B cell (primary cell): ENCODE results near the gene LACTB. TPM values are rescaled to one million over a fixed set of nuclear protein-coding genes. Genes with fewer than 3 reads are reported as not detected.

Source experiments
- ATAC-seq: fragments of 200-7000 bp; cut with Tn5 transposase; one replicate; pipeline ENCODE4 v1.10.0; 2021; ENCODE audit warnings: low read depth, mild to moderate bottlenecking, moderate number of reproducible peaks, moderate library complexity
- CTCF ChIA-PET: fragments of 350-600 bp; sonication (Branson Sonifier 250); formaldehyde crosslinking; loops from one replicate; lab custom pipeline; 2021; ENCODE audit warnings: antibody characterized with exemption, inconsistent platforms; lab: Charles Lee
- POLR2A ChIA-PET: fragments of 350-600 bp; sonication (Branson Sonifier 250); formaldehyde crosslinking; loops from one replicate; lab custom pipeline; 2021; ENCODE audit warnings: antibody characterized with exemption; lab: Charles Lee
- DNase-seq: peaks from one replicate; pipeline ENCODE4 v3.0.0; 2013
- H2AFZ ChIP-seq: 2 replicates; pipeline ENCODE4 v1.6.1; 2012; ENCODE audit warnings: mild to moderate bottlenecking, low read depth, low read length; ENCODE audit not compliant: insufficient read depth, poor library complexity, severe bottlenecking
- H3K27ac ChIP-seq, 2 donors: 1 replicate in 1 of 2; 2 replicates in 1 of 2; pipeline ENCODE4 v1.5.1; 2012 to 2013; ENCODE audit warnings: low read length in 2 of 2, mild to moderate bottlenecking in 2 of 2, moderate library complexity in 1 of 2
- H3K27me3 ChIP-seq, 4 experiments: fragments of 200-600 bp in 1 of 4; sonication (generic) in 1 of 4; replicated peaks in 1 of 4; 1 replicate in 2 of 4; 2 replicates in 2 of 4; pipeline versions ENCODE4 v1.6.1 to v1.7.0; 2013 to 2016; ENCODE audit warnings: low read length in 3 of 4, mild to moderate bottlenecking in 2 of 4, mixed read lengths in 1 of 4, moderate library complexity in 1 of 4; ENCODE audit not compliant: insufficient read depth in 4 of 4, control insufficient read depth in 3 of 4; ENCODE audit errors: control extremely low read depth in 1 of 4
- H3K36me3 ChIP-seq, 2 experiments: replicated peaks in 1 of 2; 1 replicate in 1 of 2; 2 replicates in 1 of 2; pipeline versions ENCODE4 v1.6.1 to v1.7.1; 2013; ENCODE audit warnings: low read length in 1 of 2; ENCODE audit not compliant: insufficient read depth in 2 of 2, control insufficient read depth in 1 of 2; ENCODE audit errors: control extremely low read depth in 1 of 2, extremely low read depth in 1 of 2
- H3K4me1 ChIP-seq, 2 donors: fragments of 200-600 bp in 1 of 2; sonication (generic) in 1 of 2; 1 replicate in 1 of 2; 2 replicates in 1 of 2; pipeline versions ENCODE4 v1.5.1 to v1.6.1; 2013 to 2017; ENCODE audit warnings: low read length in 2 of 2; ENCODE audit not compliant: control insufficient read depth in 2 of 2, insufficient read depth in 2 of 2
- H3K4me2 ChIP-seq: replicated peaks from 2 replicates; pipeline ENCODE3; 2012; ENCODE audit warnings: mild to moderate bottlenecking, low read depth, low read length; ENCODE audit not compliant: poor library complexity, severe bottlenecking
- H3K4me3 ChIP-seq, 5 experiments: fragments of 200-600 bp in 1 of 5; sonication (generic) in 1 of 5; 1 replicate in 3 of 5; 2 replicates in 2 of 5; pipeline versions ENCODE4 v1.5.1 to v1.7.0; 2011 to 2016; ENCODE audit warnings: low read length in 4 of 5, mild to moderate bottlenecking in 4 of 5, low read depth in 2 of 5, control low read depth in 1 of 5, moderate library complexity in 1 of 5; ENCODE audit not compliant: insufficient read depth in 1 of 5; ENCODE audit errors: control extremely low read depth in 1 of 5, extremely low read depth in 1 of 5
- H3K79me2 ChIP-seq: fragments of 200-600 bp; sonication (generic); one replicate; pipeline ENCODE4 v1.6.0; 2016; ENCODE audit warnings: low read length; ENCODE audit not compliant: control insufficient read depth, insufficient read depth
- H3K9ac ChIP-seq: fragments of 200-600 bp; sonication (generic); 2 replicates; pipeline ENCODE4 v1.6.1; 2017; ENCODE audit warnings: mild to moderate bottlenecking, low read length, moderate library complexity
- H3K9me3 ChIP-seq, 3 donors: one replicate each; pipeline versions ENCODE4 v1.6.1 to v1.7.1; 2013; ENCODE audit warnings: low read length in 2 of 3; ENCODE audit not compliant: control insufficient read depth in 2 of 3, insufficient read depth in 1 of 3; ENCODE audit errors: control extremely low read depth in 1 of 3
- H4K20me1 ChIP-seq: 2 replicates; pipeline ENCODE4 v1.6.0; 2012; ENCODE audit warnings: mild to moderate bottlenecking, low read length; ENCODE audit not compliant: insufficient read depth, control insufficient read depth, poor library complexity, severe bottlenecking
- H3K27ac Mint-ChIP-seq: one replicate; pipeline ENCODE4 v1.8.0; 2021; ENCODE audit warnings: mixed read lengths
- H3K27me3 Mint-ChIP-seq: one replicate; pipeline ENCODE4 v1.8.0; 2021; ENCODE audit warnings: mixed read lengths
- H3K4me1 Mint-ChIP-seq: one replicate; pipeline ENCODE4 v1.8.0; 2021; ENCODE audit warnings: mixed read lengths
- H3K4me3 Mint-ChIP-seq: one replicate; pipeline ENCODE4 v1.8.0; 2021; ENCODE audit warnings: mixed read lengths
- H3K9me3 Mint-ChIP-seq: one replicate; pipeline ENCODE4 v1.8.0; 2022; ENCODE audit warnings: mixed read lengths; ENCODE audit not compliant: insufficient read depth
- CTCF ChIP-seq: fragments of 200-600 bp; IDR thresholded peaks from one replicate; pipeline ENCODE4 v1.8.0; 2022; ENCODE audit warnings: antibody characterized with exemption, mild to moderate bottlenecking
- EZH2 ChIP-seq: IDR thresholded peaks from 2 replicates; pipeline ENCODE4 v1.6.1; 2012; ENCODE audit warnings: borderline replicate concordance, low read depth, mild to moderate bottlenecking, moderate library complexity, low read length; ENCODE audit not compliant: insufficient read depth, poor library complexity, severe bottlenecking
- WGBS: methylation state at CpG from one replicate; pipeline ENCODE4 v1.1.5; 2013; ENCODE audit warnings: missing lambda C conversion rate; ENCODE audit not compliant: insufficient coverage; 5-methylcytosine and 5-hydroxymethylcytosine counted together
- intact Hi-C: fragments of 100-400 bp; cut with micrococcal nuclease; formaldehyde crosslinking; loops from one replicate; pipeline ENCODE4 v1.10.0; 2022
- polyA plus RNA-seq: library from polyadenylated mRNA; depleted of rRNA; stranded (reverse); fragments of >200 nt; gene quantifications from 2 replicates; pipeline ENCODE4 v1.2.3, GENCODE V29; 2012
- total RNA-seq, 2 donors: library from RNA; stranded (reverse); fragments of 120-200 nt in 1 of 2; gene quantifications; 1 replicate in 1 of 2; 2 replicates in 1 of 2; pipeline versions ENCODE4 v1.2.3 to v1.2.4, GENCODE V29; 2013 to 2022

LACTB gene
- total and polyA plus RNA-seq, 2 donors (not counting 1 experiment from before 2014, with no cell fraction given), result 5.0 to 20.0 TPM

GRCh38 chr15:63111481-63111880, 10.2 kb upstream of the LACTB start:
- Histone ChIP-seq H3K4me2 (no peak overlapping the region), H3K9me3 (no peaks in the 10 kb centered on the region), H4K20me1 (no peaks in the 10 kb centered on the region), H3K79me2 (no peaks in the 10 kb centered on the region), H3K27ac (no peak overlapping the region), H3K4me1 (no peaks in the 10 kb centered on the region), H3K36me3 (no peaks in the 10 kb centered on the region), H3K9ac (no peak overlapping the region), H3K27me3 (peaks cover 0 to 3% (median 0%) of the 10 kb centered on the region in 4 experiments), H3K4me3 (no peak overlapping the region), H2AFZ (no peak overlapping the region)
- no peak for ATAC-seq
- peaks cover 11% of the 10 kb centered on the region for H3K27me3 Mint-ChIP-seq
- H3K4me1 Mint-ChIP-seq, result no peaks in the 10 kb centered on the region
- no peak overlapping the region for H3K27ac Mint-ChIP-seq
- no peak for DNase-seq
- no peak for TF ChIP-seq EZH2
- no peak for TF ChIP-seq CTCF
- CTCF ChIA-PET, result no interaction called here
- no peak overlapping the region for H3K4me3 Mint-ChIP-seq
- H3K9me3 Mint-ChIP-seq, result no peaks in the 10 kb centered on the region
- POLR2A ChIA-PET, result no interaction called here
- intact Hi-C loops, result no loop called here

GRCh38 chr15:63112871-63113270, 8.8 kb upstream of the LACTB start:
- Histone ChIP-seq H3K79me2 (no peaks in the 10 kb centered on the region), H3K9me3 (no peaks in the 10 kb centered on the region), H3K36me3 (no peaks in the 10 kb centered on the region), H3K4me3 (no peak overlapping the region), H3K27me3 (peaks cover 0 to 3% (median 0%) of the 10 kb centered on the region in 4 experiments), H4K20me1 (no peaks in the 10 kb centered on the region), H2AFZ (no peak overlapping the region), H3K9ac (no peak overlapping the region), H3K4me2 (no peak overlapping the region), H3K27ac (no peak overlapping the region), H3K4me1 (no peaks in the 10 kb centered on the region)
- ATAC-seq (no peak), DNase-seq (no peak)
- intact Hi-C loops, result no loop called here
- no peak overlapping the region for H3K27ac Mint-ChIP-seq
- CTCF ChIA-PET, result no interaction called here
- no peak overlapping the region for H3K4me3 Mint-ChIP-seq
- no peaks in the 10 kb centered on the region for H3K9me3 Mint-ChIP-seq
- POLR2A ChIA-PET, result no interaction called here
- peaks cover 5% of the 10 kb centered on the region for H3K27me3 Mint-ChIP-seq
- WGBS, result no CpG with 5 or more reads among the region's 3 CpGs
- no peaks in the 10 kb centered on the region for H3K4me1 Mint-ChIP-seq
- TF ChIP-seq EZH2 (no peak), CTCF (no peak)
